Kidney (tissue), 14 donors: ENCODE measurements around the gene RAC2. TPM values are rescaled to one million over a fixed set of nuclear protein-coding genes. Genes with fewer than 3 reads are reported as not detected.

Experiments
- DNase-seq, 5 donors: peaks; one replicate each; pipeline ENCODE4 v3.0.0-alpha.2; 2013 to 2020
- FAIRE-seq: peaks from 2 replicates; lab custom pipeline; 2012; peaks lifted over from hg19 to GRCh38; lab: Jason Lieb, UNC
- H3K27ac ChIP-seq, 2 donors: one replicate each; pipeline ENCODE4 v1.7.0; 2013; ENCODE audit warnings: low read depth in 2 of 2, low read length in 2 of 2, inconsistent platforms in 1 of 2
- H3K27me3 ChIP-seq: one replicate; pipeline ENCODE4 v1.7.1; 2013; ENCODE audit warnings: low read length, inconsistent platforms; ENCODE audit not compliant: control insufficient read depth, insufficient read depth
- H3K36me3 ChIP-seq, 3 donors: one replicate each; pipeline versions ENCODE4 v1.7.0 to v1.7.1; 2013; ENCODE audit warnings: low read length in 3 of 3, control low read depth in 1 of 3, inconsistent platforms in 1 of 3; ENCODE audit not compliant: insufficient read depth in 3 of 3, control insufficient read depth in 2 of 3
- H3K4me1 ChIP-seq, 3 donors: one replicate each; pipeline versions ENCODE4 v1.7.0 to v1.7.1; 2013; ENCODE audit warnings: low read length in 3 of 3, inconsistent platforms in 1 of 3, low read depth in 1 of 3; ENCODE audit not compliant: control insufficient read depth in 2 of 3, insufficient read depth in 2 of 3
- H3K4me3 ChIP-seq, 3 donors: one replicate each; pipeline versions ENCODE4 v1.7.0 to v1.8.1; 2013; ENCODE audit warnings: low read length in 3 of 3, control low read depth in 1 of 3, inconsistent platforms in 1 of 3
- H3K9ac ChIP-seq, 3 donors: one replicate each; pipeline versions ENCODE4 v1.7.0 to v1.7.1; 2013; ENCODE audit warnings: low read length in 3 of 3, control low read depth in 1 of 3, inconsistent platforms in 1 of 3
- H3K9me3 ChIP-seq, 3 donors: one replicate each; pipeline versions ENCODE4 v1.7.0 to v1.7.1; 2013; ENCODE audit warnings: low read length in 3 of 3, control low read depth in 1 of 3, inconsistent platforms in 1 of 3; ENCODE audit not compliant: control insufficient read depth in 2 of 3, insufficient read depth in 1 of 3
- intact Hi-C: fragments of 100-400 bp; cut with DNase I; formaldehyde crosslinking; loops from one replicate; pipeline ENCODE4 v1.11.1; 2022
- polyA plus RNA-seq: library from polyadenylated mRNA; stranded (reverse); fragments of 350-450 nt; fragmentation: Illumina TruSeq; extraction: RNeasy Lipid Tissue Mini Kit (QIAGEN cat#74804); gene quantifications from one replicate; pipeline ENCODE4 v1.2.3, GENCODE V29; 2014; ENCODE audit warnings: low read depth, low replicate concordance; ENCODE audit not compliant: insufficient read depth
- total RNA-seq: library from RNA; stranded (reverse); fragmentation: NEBNext Ultra II Directional; extraction: Animal tissue kit (Norgen Biotek cat#: 25700); gene quantifications from one replicate; pipeline ENCODE4 v1.2.1, GENCODE V29; 2021
- TF ChIP-seq, protein P1 (sequence below): IDR thresholded peaks from 3 replicates; pipeline ENCODE4 v1.5.1; 2012; ENCODE audit warnings: mild to moderate bottlenecking, moderate library complexity, borderline replicate concordance; ENCODE audit not compliant: insufficient read depth; ENCODE audit errors: extremely low read depth
- donor health status: control.
- donor health status: control.
- donor health status: control.
- donor health status: control.
- donor health status: control.
- donor health status: DM: yes; HTN: yes; CAD: no.
- donor health status: Normal renal cell carcinoma (clear cell type).

The RAC2 gene
- total and polyA plus RNA-seq, 2 donors from 2014 or later: 4.5 to 38.6 TPM

GRCh38 chr22:37284126-37284804 is 40.2 kb upstream of the RAC2 start:
- FAIRE-seq (no peak), DNase-seq (no peak)
- peak overlapping the region in 1 of 3 donors; percentile 24 for H3K4me3 ChIP-seq
- no peak overlapping the region for H3K9ac ChIP-seq
- no peaks in the 10 kb centered on the region for H3K36me3 ChIP-seq
- no peaks in the 10 kb centered on the region for H3K27me3 ChIP-seq
- TF ChIP-seq, protein P1, sequence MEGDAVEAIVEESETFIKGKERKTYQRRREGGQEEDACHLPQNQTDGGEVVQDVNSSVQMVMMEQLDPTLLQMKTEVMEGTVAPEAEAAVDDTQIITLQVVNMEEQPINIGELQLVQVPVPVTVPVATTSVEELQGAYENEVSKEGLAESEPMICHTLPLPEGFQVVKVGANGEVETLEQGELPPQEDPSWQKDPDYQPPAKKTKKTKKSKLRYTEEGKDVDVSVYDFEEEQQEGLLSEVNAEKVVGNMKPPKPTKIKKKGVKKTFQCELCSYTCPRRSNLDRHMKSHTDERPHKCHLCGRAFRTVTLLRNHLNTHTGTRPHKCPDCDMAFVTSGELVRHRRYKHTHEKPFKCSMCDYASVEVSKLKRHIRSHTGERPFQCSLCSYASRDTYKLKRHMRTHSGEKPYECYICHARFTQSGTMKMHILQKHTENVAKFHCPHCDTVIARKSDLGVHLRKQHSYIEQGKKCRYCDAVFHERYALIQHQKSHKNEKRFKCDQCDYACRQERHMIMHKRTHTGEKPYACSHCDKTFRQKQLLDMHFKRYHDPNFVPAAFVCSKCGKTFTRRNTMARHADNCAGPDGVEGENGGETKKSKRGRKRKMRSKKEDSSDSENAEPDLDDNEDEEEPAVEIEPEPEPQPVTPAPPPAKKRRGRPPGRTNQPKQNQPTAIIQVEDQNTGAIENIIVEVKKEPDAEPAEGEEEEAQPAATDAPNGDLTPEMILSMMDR: no peak
- H3K27ac ChIP-seq: no peak overlapping the region
- no peaks in the 10 kb centered on the region for H3K4me1 ChIP-seq
- intact Hi-C loops: no loop called here
- no peaks in the 10 kb centered on the region for H3K9me3 ChIP-seq

DNA sequence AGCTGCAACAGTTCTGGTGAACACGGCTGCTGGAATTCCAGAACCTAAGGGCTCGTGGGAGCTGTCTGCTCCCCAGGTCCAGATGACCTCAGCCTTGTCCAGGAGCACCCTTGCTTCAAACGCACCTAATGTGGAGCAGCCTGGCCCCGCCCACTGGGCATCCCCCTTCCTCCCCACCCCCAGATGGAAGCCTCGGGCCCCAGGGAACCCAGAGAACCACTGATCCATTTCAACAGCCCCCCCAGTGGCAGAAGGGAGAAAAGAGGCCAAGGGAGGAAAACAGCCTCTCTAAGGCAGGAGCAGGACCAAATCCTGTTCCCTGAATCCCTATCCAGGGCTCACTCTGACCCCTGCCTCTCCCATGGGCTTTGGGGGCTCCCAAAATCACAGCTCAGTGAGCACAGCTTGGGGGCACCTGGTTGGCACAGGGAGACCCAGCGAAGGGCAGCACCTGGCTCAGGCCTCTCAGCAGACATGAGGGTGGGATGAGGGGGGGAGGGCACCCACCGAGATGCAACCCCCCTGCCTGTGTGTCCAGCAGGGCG is 39.4 kb upstream of the RAC2 start:
- TF ChIP-seq, protein P1: no peak
- FAIRE-seq: no peak
- DNase-seq: peak in 1 of 5 donors; percentile 12
- Histone ChIP-seq H3K4me3 (no peak overlapping the region), H3K27ac (no peak overlapping the region), H3K4me1 (no peaks in the 10 kb centered on the region), H3K36me3 (no peaks in the 10 kb centered on the region), H3K9ac (no peak overlapping the region), H3K9me3 (no peaks in the 10 kb centered on the region), H3K27me3 (no peaks in the 10 kb centered on the region)
- intact Hi-C loops: no loop called here

DNA sequence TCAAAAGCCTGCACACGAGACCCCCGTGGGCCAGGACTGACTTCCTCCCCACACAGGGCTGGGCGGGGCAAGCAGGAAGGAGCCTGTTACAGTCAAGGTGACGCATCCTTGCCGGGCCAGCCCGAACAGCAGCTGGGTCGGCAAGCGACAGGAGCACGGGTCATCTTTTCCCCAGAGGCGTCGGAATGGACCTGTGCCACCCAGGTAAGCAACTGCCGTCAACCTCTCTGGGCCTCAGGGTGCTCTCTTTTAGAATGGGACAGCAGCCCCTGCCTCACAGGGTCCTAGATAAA is 38.3 kb upstream of the RAC2 start, which contains the start of gene CYTH4:
CYTH4 (plus strand) TSS at position 124 of the 293 bp plus-strand sequence; CDS start at position 186, 62 bp downstream.
- DNase-seq (peak in 1 of 5 donors; percentile 89), FAIRE-seq (no peak)
- TF ChIP-seq, protein P1: no peak
- no peaks in the 10 kb centered on the region for H3K27me3 ChIP-seq
- H3K9ac ChIP-seq: peak within 1 kb of the TSS in 1 of 3 donors; percentile 16
- peak within 1 kb of the TSS in 1 of 2 donors; percentile 32 for H3K27ac ChIP-seq
- peak within 1 kb of the TSS in 1 of 3 donors; percentile 47 for H3K4me3 ChIP-seq
- no peaks in the 10 kb centered on the region for H3K36me3 ChIP-seq
- intact Hi-C loops: no loop called here
- no peaks in the 10 kb centered on the region for H3K9me3 ChIP-seq
- H3K4me1 ChIP-seq: no peaks in the 10 kb centered on the region
